WTC11 (cell line): Measurements from ENCODE around the gene ZMYND8.

ENCODE experiments used
- CREB1 ChIP-seq: sonication (generic); formaldehyde crosslinking; IDR thresholded peaks from 2 replicates; pipeline ENCODE4 v1.8.0; 2023; ENCODE audit warnings: mild to moderate bottlenecking, missing genetic modification reagents
- ELF4 ChIP-seq: sonication (generic); formaldehyde crosslinking; IDR thresholded peaks from 2 replicates; pipeline ENCODE4 v1.8.1; 2022; ENCODE audit warnings: low read depth, mild to moderate bottlenecking, moderate library complexity, missing genetic modification reagents
- FOXJ3 ChIP-seq: sonication (generic); formaldehyde crosslinking; IDR thresholded peaks from 2 replicates; pipeline ENCODE4 v1.9.0; 2021; ENCODE audit warnings: missing genetic modification reagents, mild to moderate bottlenecking, borderline replicate concordance
- FOXP1 ChIP-seq: sonication (generic); formaldehyde crosslinking; IDR thresholded peaks from 2 replicates; pipeline ENCODE4 v1.8.0; 2022; ENCODE audit warnings: missing genetic modification reagents, mild to moderate bottlenecking, moderate library complexity, borderline replicate concordance
- JUN ChIP-seq: sonication (generic); formaldehyde crosslinking; IDR thresholded peaks from 2 replicates; pipeline ENCODE4 v1.8.0; 2023; ENCODE audit warnings: mild to moderate bottlenecking, missing genetic modification reagents
- MAX ChIP-seq: sonication (generic); formaldehyde crosslinking; IDR thresholded peaks from 2 replicates; pipeline ENCODE4 v1.8.0; 2022; ENCODE audit warnings: mild to moderate bottlenecking, missing genetic modification reagents
- NR3C1 ChIP-seq: sonication (generic); formaldehyde crosslinking; conservative IDR thresholded peaks from 2 replicates; pipeline ENCODE4 v1.8.1; 2023; ENCODE audit warnings: low read depth, mild to moderate bottlenecking, missing genetic modification reagents
- RORB ChIP-seq: fragments of 250-450 bp; sonication (Bioruptor Pico); IDR thresholded peaks from 2 replicates; pipeline ENCODE4 v1.9.0; 2021; ENCODE audit warnings: mild to moderate bottlenecking
- ZNF219 ChIP-seq: sonication (generic); formaldehyde crosslinking; IDR thresholded peaks from 2 replicates; pipeline ENCODE4 v1.8.0; 2023; ENCODE audit warnings: missing genetic modification reagents, mild to moderate bottlenecking, borderline replicate concordance
- ZNF232 ChIP-seq: sonication (generic); formaldehyde crosslinking; IDR thresholded peaks from 2 replicates; pipeline ENCODE4 v1.8.0; 2022; ENCODE audit warnings: mild to moderate bottlenecking, missing genetic modification reagents
- ZNF263 ChIP-seq: sonication (generic); formaldehyde crosslinking; IDR thresholded peaks from 2 replicates; pipeline ENCODE4 v1.8.1; 2022; ENCODE audit warnings: low read depth, mild to moderate bottlenecking, moderate library complexity, missing genetic modification reagents
- ZNF281 ChIP-seq: sonication (generic); formaldehyde crosslinking; IDR thresholded peaks from 2 replicates; pipeline ENCODE4 v1.8.0; 2023; ENCODE audit warnings: mild to moderate bottlenecking, missing genetic modification reagents
- TF ChIP-seq, protein P1 (sequence below): fragments of 200-600 bp; IDR thresholded peaks from 2 replicates; pipeline ENCODE4 v1.8.0; 2022; ENCODE audit warnings: antibody characterized with exemption
- TF ChIP-seq, protein P2 (sequence below): sonication (generic); formaldehyde crosslinking; IDR thresholded peaks from 2 replicates; pipeline ENCODE4 v1.8.0; 2022; ENCODE audit warnings: mild to moderate bottlenecking, missing genetic modification reagents

- TF ChIP-seq ZNF281 (CRISPR knock-in tag) (no peak), FOXJ3 (CRISPR knock-in tag) (no peak), ZNF263 (CRISPR knock-in tag) (no peak), JUN (CRISPR knock-in tag) (no peak), NR3C1 (no peak), RORB (CRISPR knock-in tag) (no peak), MAX (CRISPR knock-in tag) (no peak), ZNF219 (no peak), ZNF232 (no peak), CREB1 (CRISPR knock-in tag) (no peak), ELF4 (CRISPR knock-in tag) (no peak), FOXP1 (no peak)
- TF ChIP-seq, protein P1, sequence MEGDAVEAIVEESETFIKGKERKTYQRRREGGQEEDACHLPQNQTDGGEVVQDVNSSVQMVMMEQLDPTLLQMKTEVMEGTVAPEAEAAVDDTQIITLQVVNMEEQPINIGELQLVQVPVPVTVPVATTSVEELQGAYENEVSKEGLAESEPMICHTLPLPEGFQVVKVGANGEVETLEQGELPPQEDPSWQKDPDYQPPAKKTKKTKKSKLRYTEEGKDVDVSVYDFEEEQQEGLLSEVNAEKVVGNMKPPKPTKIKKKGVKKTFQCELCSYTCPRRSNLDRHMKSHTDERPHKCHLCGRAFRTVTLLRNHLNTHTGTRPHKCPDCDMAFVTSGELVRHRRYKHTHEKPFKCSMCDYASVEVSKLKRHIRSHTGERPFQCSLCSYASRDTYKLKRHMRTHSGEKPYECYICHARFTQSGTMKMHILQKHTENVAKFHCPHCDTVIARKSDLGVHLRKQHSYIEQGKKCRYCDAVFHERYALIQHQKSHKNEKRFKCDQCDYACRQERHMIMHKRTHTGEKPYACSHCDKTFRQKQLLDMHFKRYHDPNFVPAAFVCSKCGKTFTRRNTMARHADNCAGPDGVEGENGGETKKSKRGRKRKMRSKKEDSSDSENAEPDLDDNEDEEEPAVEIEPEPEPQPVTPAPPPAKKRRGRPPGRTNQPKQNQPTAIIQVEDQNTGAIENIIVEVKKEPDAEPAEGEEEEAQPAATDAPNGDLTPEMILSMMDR, result no peak
- TF ChIP-seq, protein P2, sequence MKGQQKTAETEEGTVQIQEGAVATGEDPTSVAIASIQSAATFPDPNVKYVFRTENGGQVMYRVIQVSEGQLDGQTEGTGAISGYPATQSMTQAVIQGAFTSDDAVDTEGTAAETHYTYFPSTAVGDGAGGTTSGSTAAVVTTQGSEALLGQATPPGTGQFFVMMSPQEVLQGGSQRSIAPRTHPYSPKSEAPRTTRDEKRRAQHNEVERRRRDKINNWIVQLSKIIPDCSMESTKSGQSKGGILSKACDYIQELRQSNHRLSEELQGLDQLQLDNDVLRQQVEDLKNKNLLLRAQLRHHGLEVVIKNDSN (CRISPR knock-in tag), result no peak
These were observed 75.8 kb downstream of the ZMYND8 start for GRCh38 chr20:47280668-47281067.
